ENCODE measurements around the gene LIM2. TPM values are rescaled to one million over a fixed set of nuclear protein-coding genes. Genes with fewer than 3 reads are reported as not detected.

LIM2 gene
- total and polyA plus RNA-seq, 9 of the 15 experiments (the other 6 are each of a cell fraction or from before 2014, with no cell fraction given), result 0.07 to 0.45 (median 0.18) TPM; not detected in 4

DNA sequence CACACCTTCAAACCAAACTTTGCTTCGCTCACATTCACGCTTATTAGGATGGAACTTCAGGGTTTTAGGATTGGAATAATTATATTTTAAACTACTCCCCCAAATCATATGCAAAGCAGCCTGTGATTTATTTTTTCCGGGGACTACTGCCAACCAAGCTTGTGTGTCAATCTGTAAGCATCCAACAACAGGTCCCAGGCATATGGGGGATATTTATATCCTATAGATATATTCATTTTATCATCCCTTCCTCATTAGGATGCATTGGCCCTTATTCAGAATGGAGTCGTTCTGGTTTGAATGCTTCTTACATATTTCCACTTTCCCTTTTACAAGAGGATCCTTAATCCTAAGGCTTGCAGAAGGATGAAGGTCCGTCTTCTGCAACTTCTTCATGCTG is 11.5 kb upstream of the LIM2 start (continued):
- TF ChIP-seq ZNF830 (CRISPR knock-in tag; IDR thresholded peaks at IDR 0.05) (no peak), RBBP5 (IDR thresholded peaks at IDR 0.05; ENCODE audit: borderline replicate concordance, insufficient read depth, low read length, poor library complexity, severe bottlenecking) (no peak), KLF16 (IDR thresholded peaks at IDR 0.05) (no peak), TAL1 (IDR thresholded peaks at IDR 0.05) (no peak)

GRCh38 chr19:51398096-51398704 is 10.4 kb upstream of the LIM2 start:
- TF ChIP-seq SMC3 (conservative IDR thresholded peaks at IDR 0.05; ENCODE audit: insufficient read depth, low read depth, low read length) (0 out of 2 replicates have a peak, but pooled peaks have one; percentile 21), GABPB2 (CRISPR knock-in tag; conservative IDR thresholded peaks at IDR 0.05) (no peak), RHOXF2B (CRISPR knock-in tag; conservative IDR thresholded peaks at IDR 0.05) (no peak), RAD21 (CRISPR knock-in tag; conservative IDR thresholded peaks at IDR 0.05 in 1 of 2, IDR thresholded peaks at IDR 0.05 in 1 of 2) (peak; percentile 26 to 37; a peak in 2 of 4 replicates), CTCF (IDR thresholded peaks at IDR 0.05 in 2 of 3, conservative IDR thresholded peaks at IDR 0.05 in 1 of 3; ENCODE audit: insufficient read depth in 2 of 3, low read depth in 1 of 3, low read length in 3 of 3) (peak; percentile 40 to 71 (median 47); a peak in 3 of 6 replicates)

More at GRCh38 chr19:51398096-51398704, 10.4 kb upstream of the LIM2 start:
- H3K27me3 ChIP-seq (ENCODE audit: control insufficient read depth in 2 of 2, insufficient read depth in 2 of 2, low read length in 2 of 2), result no peaks in the 10 kb centered on the region
- H3K9me3 ChIP-seq (replicated peaks; ENCODE audit: control insufficient read depth, insufficient read depth, low read depth, low read length), result peaks cover 10% of the 10 kb centered on the region
- H3K4me3 ChIP-seq, result no peak overlapping the region
- BruUV-seq (replicated peaks), result no TSS peak
- H3K79me2 ChIP-seq (ENCODE audit: control insufficient read depth, insufficient read depth, low read length), result peaks cover 18% of the 10 kb centered on the region; the same call in 2 of the 3 replicates
- H2AFZ ChIP-seq (ENCODE audit: low read depth, low read length), result no peak overlapping the region; the same call in 1 of the 2 replicates
- no peak overlapping the region for H3K9ac ChIP-seq (ENCODE audit: insufficient read depth in 1 of 2, low read depth in 2 of 2, low read length in 2 of 2)
- CTCF ChIA-PET (ENCODE audit: low intra/inter-chr PET ratio), result interaction anchor here (0.6 to 1.2 kb wide), 2 partner anchors 44 to 117 kb away, joined by 3 to 4 read pairs; no protein-coding TSS in a partner anchor
- in situ Hi-C loops (cut with MboI), result no loop called here
- POLR2A ChIA-PET, result no interaction called here
- no peaks in the 10 kb centered on the region for H3K9me1 ChIP-seq (ENCODE audit: control insufficient read depth, insufficient read depth, low read length)
- H4K20me1 ChIP-seq (replicated peaks; ENCODE audit: control insufficient read depth, insufficient read depth, low read length), result no peaks in the 10 kb centered on the region
- no peak for ATAC-seq
- intact Hi-C loops (cut with micrococcal nuclease), result no loop called here
- peak; percentile 34 to 43 (median 40) for DNase-seq (ENCODE audit: extremely low read depth in 1 of 4, low spot score in 3 of 4)
- FAIRE-seq, result peak; percentile 61
- H3K27ac ChIP-seq (ENCODE audit: extremely low read depth, low read depth, low read length), result no peak overlapping the region
- no peak overlapping the region for H3K4me2 ChIP-seq (ENCODE audit: insufficient read depth, low read length)
- WGBS (ENCODE audit: insufficient coverage, low coverage, missing lambda C conversion rate), result 42% methylated on average over 7 of the region's 7 CpGs
- no peaks in the 10 kb centered on the region for H3K36me3 ChIP-seq (ENCODE audit: control insufficient read depth, insufficient read depth, low read length)
- H3K4me1 ChIP-seq (replicated peaks in 1 of 2; ENCODE audit: control insufficient read depth in 2 of 2, insufficient read depth in 2 of 2, low read length in 2 of 2), result peaks cover 14% of the 10 kb centered on the region in 2 experiments; a peak in 4 of 5 replicates
